Measurements from ENCODE around the gene SPOCK2. TPM values are rescaled to one million over a fixed set of nuclear protein-coding genes. Genes with fewer than 3 reads are reported as not detected.
"Not testable (repeated sequence)": the region's sequence is repeated elsewhere in the genome, so short reads cannot be mapped to it uniquely, and the experiment has no call there.

SPOCK2 gene, protein sequence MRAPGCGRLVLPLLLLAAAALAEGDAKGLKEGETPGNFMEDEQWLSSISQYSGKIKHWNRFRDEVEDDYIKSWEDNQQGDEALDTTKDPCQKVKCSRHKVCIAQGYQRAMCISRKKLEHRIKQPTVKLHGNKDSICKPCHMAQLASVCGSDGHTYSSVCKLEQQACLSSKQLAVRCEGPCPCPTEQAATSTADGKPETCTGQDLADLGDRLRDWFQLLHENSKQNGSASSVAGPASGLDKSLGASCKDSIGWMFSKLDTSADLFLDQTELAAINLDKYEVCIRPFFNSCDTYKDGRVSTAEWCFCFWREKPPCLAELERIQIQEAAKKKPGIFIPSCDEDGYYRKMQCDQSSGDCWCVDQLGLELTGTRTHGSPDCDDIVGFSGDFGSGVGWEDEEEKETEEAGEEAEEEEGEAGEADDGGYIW
- total RNA-seq, result 24.2 and 27.8 TPM in 2 replicates

DNA sequence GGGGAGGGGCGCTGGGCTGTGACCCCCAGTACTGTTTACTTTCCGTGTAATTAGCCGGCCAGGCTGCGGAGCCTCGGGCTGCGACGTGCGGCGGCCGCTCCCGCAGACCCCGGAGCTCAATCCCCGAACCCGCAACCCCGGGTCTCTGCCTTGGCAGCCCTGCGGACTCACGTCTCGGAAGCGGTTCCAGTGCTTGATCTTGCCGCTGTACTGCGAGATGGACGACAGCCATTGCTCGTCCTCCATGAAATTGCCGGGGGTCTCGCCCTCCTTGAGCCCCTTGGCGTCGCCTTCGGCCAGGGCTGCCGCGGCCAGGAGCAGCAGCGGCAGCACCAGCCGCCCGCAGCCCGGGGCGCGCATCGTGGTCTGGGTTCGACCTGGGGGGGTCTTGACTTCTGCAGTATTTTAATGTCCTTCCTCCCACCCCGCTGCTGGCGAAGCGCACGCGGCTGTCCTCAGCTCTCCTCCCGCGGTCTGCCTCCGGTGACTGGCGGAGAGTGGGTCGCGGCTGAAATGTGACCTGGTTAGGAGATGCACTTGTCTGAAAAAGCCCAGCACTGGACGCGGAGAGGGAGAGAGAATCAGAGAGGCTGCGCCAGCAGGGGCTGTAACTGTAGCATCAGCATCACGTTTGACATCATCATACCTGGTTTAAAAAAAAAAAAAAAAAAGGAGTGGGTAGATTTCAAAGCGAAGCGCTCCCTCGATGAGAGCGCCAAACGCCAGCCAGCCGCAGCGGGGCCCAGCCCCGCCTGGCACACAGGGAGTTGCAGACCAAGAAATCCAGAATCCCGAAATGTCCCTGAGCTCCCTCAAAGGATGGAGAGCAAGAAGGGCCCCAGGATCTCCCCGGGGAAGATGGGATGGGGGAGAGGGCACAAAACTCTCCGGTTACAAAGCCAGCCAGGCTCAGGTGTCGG, at the start of gene SPOCK2:
Gene SPOCK2 (minus strand): TSS at position 583 of the 920 bp plus-strand sequence. CDS start 223 bp downstream, at position 360.
- peak within 1 kb of the TSS; percentile 99 for H3K4me3 Mint-ChIP-seq
- intact Hi-C loops (cut with micrococcal nuclease), result loop anchor here (1.0 kb wide), 4 partner anchors 9 to 185 kb away; partner anchors contain the start of gene DDIT4
- ChIA-PET POLR2A (interaction anchor here (0.5 to 4.1 kb wide), 23 partner anchors 9 to 266 kb away, joined by 3 to 35 read pairs (median 6); partner anchors contain the start of genes ANAPC16, ASCC1, DDIT4 and DNAJB12), CTCF (interaction anchor here (1.2 to 1.7 kb wide), 4 partner anchors 40 to 244 kb away, joined by 3 to 9 read pairs (median 3); no protein-coding TSS in a partner anchor)
- peaks cover 42% of the 10 kb centered on the region for H3K4me1 Mint-ChIP-seq
- TF ChIP-seq, protein P1, sequence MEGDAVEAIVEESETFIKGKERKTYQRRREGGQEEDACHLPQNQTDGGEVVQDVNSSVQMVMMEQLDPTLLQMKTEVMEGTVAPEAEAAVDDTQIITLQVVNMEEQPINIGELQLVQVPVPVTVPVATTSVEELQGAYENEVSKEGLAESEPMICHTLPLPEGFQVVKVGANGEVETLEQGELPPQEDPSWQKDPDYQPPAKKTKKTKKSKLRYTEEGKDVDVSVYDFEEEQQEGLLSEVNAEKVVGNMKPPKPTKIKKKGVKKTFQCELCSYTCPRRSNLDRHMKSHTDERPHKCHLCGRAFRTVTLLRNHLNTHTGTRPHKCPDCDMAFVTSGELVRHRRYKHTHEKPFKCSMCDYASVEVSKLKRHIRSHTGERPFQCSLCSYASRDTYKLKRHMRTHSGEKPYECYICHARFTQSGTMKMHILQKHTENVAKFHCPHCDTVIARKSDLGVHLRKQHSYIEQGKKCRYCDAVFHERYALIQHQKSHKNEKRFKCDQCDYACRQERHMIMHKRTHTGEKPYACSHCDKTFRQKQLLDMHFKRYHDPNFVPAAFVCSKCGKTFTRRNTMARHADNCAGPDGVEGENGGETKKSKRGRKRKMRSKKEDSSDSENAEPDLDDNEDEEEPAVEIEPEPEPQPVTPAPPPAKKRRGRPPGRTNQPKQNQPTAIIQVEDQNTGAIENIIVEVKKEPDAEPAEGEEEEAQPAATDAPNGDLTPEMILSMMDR (IDR thresholded peaks at IDR 0.05), result no peak
- H3K27me3 Mint-ChIP-seq, result no peaks in the 10 kb centered on the region
- peak within 1 kb of the TSS; percentile 97 for H3K27ac Mint-ChIP-seq
- DNase-seq (peak; percentile 41), ATAC-seq (ENCODE audit: low read depth) (peak; percentile 52)
- no peaks in the 10 kb centered on the region for H3K9me3 Mint-ChIP-seq
- peaks cover 12% of the 10 kb centered on the region for H3K36me3 Mint-ChIP-seq (ENCODE audit: low read depth)

DNA sequence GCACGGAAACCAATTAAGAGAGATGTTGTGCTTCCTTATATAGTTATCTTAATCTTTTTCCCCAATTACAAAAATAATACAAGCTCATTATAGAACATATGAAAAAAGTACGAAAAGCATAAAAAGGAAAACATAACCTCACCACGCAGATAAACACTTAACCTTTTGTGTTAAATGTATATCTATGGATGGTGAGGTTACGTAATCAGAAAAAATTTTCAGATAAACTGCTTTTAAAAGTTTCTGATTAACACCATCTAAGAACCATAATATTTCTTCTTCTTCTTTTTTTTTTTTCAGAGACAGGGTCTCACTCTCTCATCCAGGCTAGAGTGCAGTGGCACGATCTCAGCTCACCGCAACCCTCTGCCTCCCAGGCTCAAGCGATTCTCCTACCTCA, 49.2 kb upstream of the SPOCK2 start:
- intact Hi-C loops (cut with micrococcal nuclease), result no loop called here
- H3K27ac Mint-ChIP-seq, result no peak overlapping the region
- CTCF ChIA-PET, result interaction anchor here (2.4 kb wide), 1 partner anchor 89 kb away, joined by 5 read pairs; no protein-coding TSS in a partner anchor
- peaks cover 24% of the 10 kb centered on the region for H3K36me3 Mint-ChIP-seq (ENCODE audit: low read depth)
- peaks cover 28% of the 10 kb centered on the region for H3K4me1 Mint-ChIP-seq
- no peak overlapping the region for H3K4me3 Mint-ChIP-seq
- no peaks in the 10 kb centered on the region for H3K27me3 Mint-ChIP-seq
- TF ChIP-seq, protein P1 (IDR thresholded peaks at IDR 0.05), result no peak
- ATAC-seq (ENCODE audit: low read depth), result no peak
- no peak for DNase-seq
- no peaks in the 10 kb centered on the region for H3K9me3 Mint-ChIP-seq
- POLR2A ChIA-PET, result interaction anchor here (0.6 to 2.7 kb wide), 7 partner anchors 11 to 851 kb away, joined by 3 to 14 read pairs (median 5); partner anchors contain the start of genes ANAPC16 and ASCC1

DNA sequence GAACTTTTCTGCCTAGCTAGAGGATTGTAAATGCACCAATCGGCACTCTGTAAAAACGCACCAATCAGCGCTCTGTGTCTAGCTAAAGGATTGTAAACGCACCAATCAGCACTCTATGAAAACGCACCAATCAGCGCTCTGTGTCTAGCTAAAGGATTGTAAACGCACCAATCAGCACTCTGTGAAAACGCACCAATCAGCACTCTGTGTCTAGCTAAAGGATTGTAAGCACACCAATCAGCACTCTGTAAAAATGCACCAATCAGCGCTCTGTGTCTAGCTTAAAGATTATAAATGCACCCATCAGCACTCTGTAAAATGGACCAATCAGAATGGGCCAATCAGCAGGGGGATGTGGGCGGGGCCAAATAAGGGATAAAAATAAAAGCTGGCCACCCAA, 47.9 kb upstream of the SPOCK2 start:
- H3K4me3 Mint-ChIP-seq, result not testable (repeated sequence)
- CTCF ChIA-PET, result interaction anchor here (0.6 to 2.4 kb wide), 5 partner anchors 10 to 107 kb away, joined by 3 to 5 read pairs (median 4); no protein-coding TSS in a partner anchor
- peaks cover 33% of the 10 kb centered on the region for H3K36me3 Mint-ChIP-seq (ENCODE audit: low read depth)

DNA sequence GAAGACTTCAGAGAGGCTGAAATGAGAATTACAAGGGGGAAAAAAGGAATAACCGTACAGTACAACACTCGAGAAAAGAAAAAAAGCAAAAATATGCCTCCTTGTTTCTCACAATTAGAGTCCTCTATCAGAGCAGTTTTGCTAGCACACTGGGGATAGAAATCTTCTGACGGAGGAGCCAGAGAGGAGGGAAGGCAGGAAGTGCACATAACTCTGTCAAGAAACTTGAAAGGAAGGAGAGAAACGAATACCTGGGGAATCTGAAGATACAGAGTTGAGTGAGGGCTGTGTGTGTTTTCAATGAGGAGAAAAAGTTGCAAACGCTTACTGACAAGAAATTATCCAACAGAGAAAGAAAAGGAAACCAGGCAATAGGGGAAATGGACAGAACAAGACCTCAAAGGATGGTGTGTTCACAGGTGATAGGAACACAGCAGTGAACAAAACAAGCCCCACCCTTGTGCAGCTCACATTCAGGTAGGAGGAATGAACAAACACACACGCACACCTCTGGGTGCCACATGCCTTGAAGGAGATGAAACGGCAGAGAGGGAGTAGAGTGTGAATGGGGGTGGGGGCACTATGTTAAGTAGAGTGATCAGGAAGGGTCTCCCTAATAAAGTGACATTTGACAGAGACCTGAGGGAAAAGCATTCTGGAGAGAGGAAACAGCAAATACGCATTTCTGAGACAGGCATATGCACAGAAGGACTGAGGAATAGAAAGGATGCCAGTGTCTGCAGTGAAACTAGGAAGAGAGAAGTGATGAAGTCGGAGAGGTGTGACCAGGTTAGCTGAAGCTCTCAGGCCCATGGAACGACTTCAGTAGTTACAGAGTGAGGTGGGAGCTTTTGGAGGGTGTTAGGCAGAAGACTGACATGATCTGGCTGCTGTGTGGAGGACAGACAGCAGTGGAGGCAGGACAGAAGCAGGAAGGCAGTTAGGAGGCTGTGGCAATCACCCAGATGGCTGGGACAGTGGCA, 46.7 kb upstream of the SPOCK2 start:
- Mint-ChIP-seq H3K27ac (peak overlapping the region; percentile 82), H3K27me3 (no peaks in the 10 kb centered on the region), H3K4me3 (no peak overlapping the region), H3K36me3 (ENCODE audit: low read depth) (peaks cover 37% of the 10 kb centered on the region), H3K4me1 (peaks cover 33% of the 10 kb centered on the region), H3K9me3 (no peaks in the 10 kb centered on the region)
- intact Hi-C loops (cut with micrococcal nuclease), result no loop called here
- CTCF ChIA-PET, result interaction anchor here (1.5 to 11.4 kb wide), 3 partner anchors 9 to 201 kb away, joined by 5 to 172 read pairs (median 5); no protein-coding TSS in a partner anchor
- DNase-seq (no peak), ATAC-seq (ENCODE audit: low read depth) (peak; percentile 75)
- POLR2A ChIA-PET, result interaction anchor here (0.5 to 2.7 kb wide), 5 partner anchors 80 to 362 kb away, joined by 3 to 14 read pairs (median 3); partner anchors contain the start of genes ANAPC16 and ASCC1
- TF ChIP-seq, protein P1 (IDR thresholded peaks at IDR 0.05), result no peak

More for the DNA sequence above, 47.9 kb upstream of the SPOCK2 start:
- H3K27me3 Mint-ChIP-seq; H3K9me3 Mint-ChIP-seq; DNase-seq; ATAC-seq (ENCODE audit: low read depth); H3K27ac Mint-ChIP-seq; intact Hi-C loops (cut with micrococcal nuclease): not testable (repeated sequence)
- peaks cover 33% of the 10 kb centered on the region for H3K4me1 Mint-ChIP-seq
- POLR2A ChIA-PET, result interaction anchor here (0.6 to 2.7 kb wide), 3 partner anchors 47 to 86 kb away, joined by 3 to 14 read pairs (median 12); partner anchors contain the start of genes ANAPC16 and ASCC1

Measured in activated B cell treated with CpG ODN at 0.5 μM for 24 hours (primary cell).